ENCODE data around the gene XRN2.

Gene XRN2

DNA sequence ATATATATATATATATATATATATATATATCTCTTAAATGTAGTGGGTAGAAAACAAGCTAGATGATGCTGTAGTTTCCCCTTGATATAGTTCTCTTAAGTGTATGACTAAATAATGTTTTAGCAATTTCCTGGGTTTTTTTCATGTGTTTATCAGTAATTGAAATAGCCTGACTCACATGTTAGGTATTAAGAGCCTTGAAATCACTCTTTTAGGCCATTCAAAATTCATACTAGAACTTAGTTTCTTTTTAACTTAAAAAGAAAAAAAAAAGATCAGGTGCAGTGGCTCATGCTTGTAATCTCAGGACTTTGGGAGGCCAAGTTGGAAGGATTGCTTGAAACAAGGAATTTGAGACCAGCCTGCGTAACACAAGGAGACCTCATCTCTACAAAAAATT is 50.1 kb downstream of the XRN2 start:
- no peak overlapping the region for H3K4me3 ChIP-seq (ENCODE audit: low read depth, low read length)
- TF ChIP-seq, protein P1, sequence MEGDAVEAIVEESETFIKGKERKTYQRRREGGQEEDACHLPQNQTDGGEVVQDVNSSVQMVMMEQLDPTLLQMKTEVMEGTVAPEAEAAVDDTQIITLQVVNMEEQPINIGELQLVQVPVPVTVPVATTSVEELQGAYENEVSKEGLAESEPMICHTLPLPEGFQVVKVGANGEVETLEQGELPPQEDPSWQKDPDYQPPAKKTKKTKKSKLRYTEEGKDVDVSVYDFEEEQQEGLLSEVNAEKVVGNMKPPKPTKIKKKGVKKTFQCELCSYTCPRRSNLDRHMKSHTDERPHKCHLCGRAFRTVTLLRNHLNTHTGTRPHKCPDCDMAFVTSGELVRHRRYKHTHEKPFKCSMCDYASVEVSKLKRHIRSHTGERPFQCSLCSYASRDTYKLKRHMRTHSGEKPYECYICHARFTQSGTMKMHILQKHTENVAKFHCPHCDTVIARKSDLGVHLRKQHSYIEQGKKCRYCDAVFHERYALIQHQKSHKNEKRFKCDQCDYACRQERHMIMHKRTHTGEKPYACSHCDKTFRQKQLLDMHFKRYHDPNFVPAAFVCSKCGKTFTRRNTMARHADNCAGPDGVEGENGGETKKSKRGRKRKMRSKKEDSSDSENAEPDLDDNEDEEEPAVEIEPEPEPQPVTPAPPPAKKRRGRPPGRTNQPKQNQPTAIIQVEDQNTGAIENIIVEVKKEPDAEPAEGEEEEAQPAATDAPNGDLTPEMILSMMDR (IDR thresholded peaks at IDR 0.05; ENCODE audit: low read depth, low read length), result no peak
- DNase-seq, result no peak
- H3K27me3 ChIP-seq (ENCODE audit: insufficient read depth, low read depth, severe bottlenecking), result no peaks in the 10 kb centered on the region
- H3K9me3 ChIP-seq (ENCODE audit: severe bottlenecking), result no peaks in the 10 kb centered on the region
- no peak overlapping the region for H3K27ac ChIP-seq
- H3K36me3 ChIP-seq, result peaks cover 59% of the 10 kb centered on the region

DNA sequence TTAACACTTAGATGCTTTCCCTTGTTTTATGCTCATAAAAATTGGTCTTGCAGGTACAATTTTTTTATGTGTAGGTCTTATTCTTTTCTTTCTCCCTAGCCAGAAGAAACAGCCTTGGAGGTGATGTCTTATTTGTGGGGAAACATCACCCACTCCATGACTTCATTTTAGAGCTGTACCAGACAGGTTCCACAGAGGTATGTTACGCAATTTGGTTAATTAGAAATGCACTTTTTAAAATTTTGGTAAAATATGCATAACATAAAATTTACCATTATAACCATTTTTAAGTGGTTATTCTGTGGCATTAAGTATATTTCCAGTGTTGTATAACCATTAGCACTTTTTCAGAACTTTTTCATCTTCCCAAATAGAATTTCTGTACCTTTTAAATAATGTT is 52.9 kb downstream of the XRN2 start:
- TF ChIP-seq, protein P1 (IDR thresholded peaks at IDR 0.05; ENCODE audit: low read depth, low read length), result no peak
- Histone ChIP-seq H3K27me3 (ENCODE audit: insufficient read depth, low read depth, severe bottlenecking) (no peaks in the 10 kb centered on the region), H3K36me3 (peaks cover 59% of the 10 kb centered on the region), H3K4me3 (ENCODE audit: low read depth, low read length) (no peak overlapping the region), H3K9me3 (ENCODE audit: severe bottlenecking) (no peaks in the 10 kb centered on the region), H3K27ac (no peak overlapping the region)
- no peak for DNase-seq

DNA sequence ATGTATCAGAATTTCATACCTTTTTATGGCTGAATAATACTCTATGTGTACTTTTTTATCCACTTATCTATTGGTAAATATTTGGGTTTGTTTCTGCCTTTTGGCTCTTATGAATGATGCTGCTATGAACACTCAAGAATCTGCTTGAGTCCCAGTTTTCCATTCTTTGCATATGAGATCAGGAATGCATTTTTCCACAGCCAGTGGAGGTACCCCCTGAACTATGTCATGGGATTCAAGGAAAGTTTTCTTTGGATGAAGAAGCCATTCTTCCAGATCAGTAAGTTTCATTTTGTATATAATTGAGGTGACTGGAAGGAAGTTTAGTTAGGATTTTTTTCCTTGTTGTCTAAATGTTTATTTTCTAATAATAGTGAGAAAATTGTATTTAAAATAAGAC is 53.3 kb downstream of the XRN2 start:
- no peak for DNase-seq
- peaks cover 55% of the 10 kb centered on the region for H3K36me3 ChIP-seq
- H3K4me3 ChIP-seq (ENCODE audit: low read depth, low read length), result no peak overlapping the region
- H3K9me3 ChIP-seq (ENCODE audit: severe bottlenecking), result no peaks in the 10 kb centered on the region
- TF ChIP-seq, protein P1 (IDR thresholded peaks at IDR 0.05; ENCODE audit: low read depth, low read length), result no peak
- H3K27ac ChIP-seq, result no peak overlapping the region
- no peaks in the 10 kb centered on the region for H3K27me3 ChIP-seq (ENCODE audit: insufficient read depth, low read depth, severe bottlenecking)

DNA sequence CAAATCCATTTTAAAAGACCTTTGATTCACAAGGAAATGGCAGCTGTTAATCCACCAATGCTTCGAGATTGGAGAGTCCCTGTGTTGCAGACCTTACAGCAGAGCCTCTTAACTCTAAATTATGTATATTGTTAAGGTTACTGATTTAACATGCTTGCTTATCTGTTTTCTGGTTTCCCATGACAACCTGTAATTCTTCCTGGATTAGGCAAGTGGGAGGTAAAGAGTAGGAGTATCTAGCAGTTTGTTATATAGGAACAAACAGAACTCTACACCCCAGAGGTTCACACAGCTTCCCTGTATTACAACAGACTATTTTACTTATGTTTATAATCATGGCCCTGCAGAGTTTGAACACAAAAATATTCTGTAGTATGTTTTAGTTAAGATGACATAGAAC is 54.7 kb downstream of the XRN2 start:
- TF ChIP-seq, protein P1 (IDR thresholded peaks at IDR 0.05; ENCODE audit: low read depth, low read length), result no peak
- Histone ChIP-seq H3K27ac (no peak overlapping the region), H3K4me3 (ENCODE audit: low read depth, low read length) (no peak overlapping the region), H3K27me3 (ENCODE audit: insufficient read depth, low read depth, severe bottlenecking) (no peaks in the 10 kb centered on the region), H3K36me3 (peaks cover 63% of the 10 kb centered on the region), H3K9me3 (ENCODE audit: severe bottlenecking) (no peaks in the 10 kb centered on the region)
- no peak for DNase-seq

DNA sequence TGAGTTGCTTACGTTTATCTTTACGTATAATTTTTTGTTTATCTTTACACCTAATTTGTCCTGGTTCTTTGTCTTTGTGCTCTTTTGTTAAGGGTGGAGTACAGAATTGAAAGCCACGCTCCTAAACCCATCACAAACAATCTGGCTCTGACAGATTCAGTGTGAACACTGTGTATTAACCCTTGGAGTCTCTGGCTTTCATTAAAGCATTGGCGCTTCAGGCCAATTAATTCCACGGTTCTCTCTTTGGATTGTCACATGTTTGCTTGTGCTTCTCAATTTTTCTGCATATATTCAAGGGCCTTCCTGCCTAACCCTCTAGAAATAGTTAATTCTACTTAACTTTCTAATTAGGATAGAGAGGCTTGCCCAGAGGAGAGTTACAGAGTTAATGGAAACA is 55.6 kb downstream of the XRN2 start:
- Histone ChIP-seq H3K4me3 (ENCODE audit: low read depth, low read length) (no peak overlapping the region), H3K36me3 (peaks cover 69% of the 10 kb centered on the region), H3K9me3 (ENCODE audit: severe bottlenecking) (no peaks in the 10 kb centered on the region), H3K27ac (no peak overlapping the region), H3K27me3 (ENCODE audit: insufficient read depth, low read depth, severe bottlenecking) (no peaks in the 10 kb centered on the region)
- TF ChIP-seq, protein P1 (IDR thresholded peaks at IDR 0.05; ENCODE audit: low read depth, low read length), result no peak
- no peak for DNase-seq

DNA sequence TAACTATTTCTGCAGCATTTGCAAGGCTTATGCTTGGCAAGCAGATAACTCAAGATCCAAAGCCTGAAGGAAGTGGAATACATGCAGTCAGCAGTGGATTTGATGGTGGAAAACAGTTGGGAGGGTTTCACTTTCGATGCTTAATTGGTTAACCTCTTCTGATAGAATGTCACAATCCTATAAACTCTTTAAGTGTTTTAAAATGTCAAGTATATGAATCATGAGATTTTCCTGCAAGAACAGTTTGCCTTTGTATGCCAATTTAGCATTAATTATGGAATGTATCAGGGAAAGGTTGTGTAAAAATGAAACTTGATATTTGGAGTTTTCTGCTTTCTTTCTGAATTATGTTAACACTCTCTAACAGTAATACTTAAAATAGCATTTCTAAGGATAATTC is 57.6 kb downstream of the XRN2 start:
- H3K27ac ChIP-seq, result no peak overlapping the region
- peaks cover 67% of the 10 kb centered on the region for H3K36me3 ChIP-seq
- no peak for DNase-seq
- TF ChIP-seq, protein P1 (IDR thresholded peaks at IDR 0.05; ENCODE audit: low read depth, low read length), result no peak
- H3K9me3 ChIP-seq (ENCODE audit: severe bottlenecking), result no peaks in the 10 kb centered on the region
- H3K27me3 ChIP-seq (ENCODE audit: insufficient read depth, low read depth, severe bottlenecking), result no peaks in the 10 kb centered on the region
- no peak overlapping the region for H3K4me3 ChIP-seq (ENCODE audit: low read depth, low read length)
